ENCODE measurements around the gene CAMK1G. TPM values are rescaled to one million over a fixed set of nuclear protein-coding genes. Genes with fewer than 3 reads are reported as not detected.

The CAMK1G gene
- total RNA-seq, 3 donors from 2014 or later: 0.60 TPM; not detected in 2

DNA sequence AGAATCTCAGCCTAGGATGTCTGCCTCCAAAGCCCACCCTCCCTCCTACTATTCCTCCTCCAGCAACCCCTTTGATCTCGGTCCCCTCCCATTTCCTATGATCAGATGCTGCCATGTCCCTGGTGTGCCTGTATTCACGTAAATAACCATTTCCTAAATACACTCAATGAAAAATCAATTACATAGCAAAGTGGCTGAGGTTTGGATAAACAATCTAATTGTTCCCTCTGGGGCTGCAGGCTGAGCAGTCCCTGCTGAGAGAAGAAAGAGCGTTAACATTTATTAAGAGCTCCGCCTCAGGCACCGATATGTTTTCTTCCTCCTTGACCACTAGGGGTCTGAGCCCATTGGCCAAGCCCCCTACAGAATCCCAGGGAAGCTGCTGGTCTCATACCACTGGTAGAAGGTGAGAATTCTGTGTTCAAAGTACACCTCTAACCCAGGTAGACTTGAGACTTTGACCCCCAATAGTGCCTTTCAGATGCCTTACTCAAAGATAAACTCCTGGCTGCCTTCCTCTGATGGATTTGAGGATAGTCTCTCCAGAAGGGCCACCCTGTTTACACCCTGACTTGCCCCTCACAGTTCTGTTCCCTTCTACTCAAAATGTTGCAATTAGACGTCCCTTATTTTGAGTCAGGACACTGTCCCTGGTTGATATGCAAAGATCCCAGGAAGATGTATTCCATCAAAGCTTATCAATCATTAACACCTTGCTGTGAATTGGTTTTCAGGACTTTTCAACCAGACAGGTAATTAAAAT, 33.9 kb upstream of the CAMK1G start:
- intact Hi-C loops (cut with DNase I, micrococcal nuclease): no loop called here
- ATAC-seq (no peak), DNase-seq (no peak)
- no peak overlapping the region for H3K4me3 ChIP-seq
- no peaks in the 10 kb centered on the region for H3K36me3 ChIP-seq (ENCODE audit: low read depth)
- H3K4me1 ChIP-seq (ENCODE audit: low read depth): no peaks in the 10 kb centered on the region
- no peaks in the 10 kb centered on the region for H3K9me3 ChIP-seq
- TF ChIP-seq, protein P1, sequence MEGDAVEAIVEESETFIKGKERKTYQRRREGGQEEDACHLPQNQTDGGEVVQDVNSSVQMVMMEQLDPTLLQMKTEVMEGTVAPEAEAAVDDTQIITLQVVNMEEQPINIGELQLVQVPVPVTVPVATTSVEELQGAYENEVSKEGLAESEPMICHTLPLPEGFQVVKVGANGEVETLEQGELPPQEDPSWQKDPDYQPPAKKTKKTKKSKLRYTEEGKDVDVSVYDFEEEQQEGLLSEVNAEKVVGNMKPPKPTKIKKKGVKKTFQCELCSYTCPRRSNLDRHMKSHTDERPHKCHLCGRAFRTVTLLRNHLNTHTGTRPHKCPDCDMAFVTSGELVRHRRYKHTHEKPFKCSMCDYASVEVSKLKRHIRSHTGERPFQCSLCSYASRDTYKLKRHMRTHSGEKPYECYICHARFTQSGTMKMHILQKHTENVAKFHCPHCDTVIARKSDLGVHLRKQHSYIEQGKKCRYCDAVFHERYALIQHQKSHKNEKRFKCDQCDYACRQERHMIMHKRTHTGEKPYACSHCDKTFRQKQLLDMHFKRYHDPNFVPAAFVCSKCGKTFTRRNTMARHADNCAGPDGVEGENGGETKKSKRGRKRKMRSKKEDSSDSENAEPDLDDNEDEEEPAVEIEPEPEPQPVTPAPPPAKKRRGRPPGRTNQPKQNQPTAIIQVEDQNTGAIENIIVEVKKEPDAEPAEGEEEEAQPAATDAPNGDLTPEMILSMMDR (IDR thresholded peaks at IDR 0.05): no peak

DNA sequence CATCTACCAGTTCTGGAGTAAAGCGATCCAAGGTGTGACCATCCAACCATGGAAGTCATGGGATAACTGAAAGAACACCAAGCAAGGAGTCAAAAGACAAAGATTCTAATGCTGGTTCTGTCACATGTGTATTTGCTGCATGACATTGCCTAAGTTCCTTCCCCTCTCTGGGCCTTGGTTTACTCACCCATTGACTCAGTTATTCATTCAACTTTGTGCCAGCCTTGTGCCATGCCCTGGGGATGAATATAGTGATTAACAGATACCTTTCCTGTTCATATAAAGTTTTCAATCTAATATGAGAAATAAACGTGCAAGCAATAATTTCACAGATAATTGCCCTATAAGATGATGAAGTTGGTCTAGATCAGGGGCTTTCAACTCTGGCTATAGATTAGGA, 33.0 kb upstream of the CAMK1G start:
- no peak overlapping the region for H3K4me3 ChIP-seq
- no peaks in the 10 kb centered on the region for H3K4me1 ChIP-seq (ENCODE audit: low read depth)
- intact Hi-C loops (cut with DNase I, micrococcal nuclease): no loop called here
- no peaks in the 10 kb centered on the region for H3K36me3 ChIP-seq (ENCODE audit: low read depth)
- TF ChIP-seq, protein P1 (IDR thresholded peaks at IDR 0.05): no peak
- DNase-seq (no peak), ATAC-seq (no peak)
- no peaks in the 10 kb centered on the region for H3K9me3 ChIP-seq

DNA sequence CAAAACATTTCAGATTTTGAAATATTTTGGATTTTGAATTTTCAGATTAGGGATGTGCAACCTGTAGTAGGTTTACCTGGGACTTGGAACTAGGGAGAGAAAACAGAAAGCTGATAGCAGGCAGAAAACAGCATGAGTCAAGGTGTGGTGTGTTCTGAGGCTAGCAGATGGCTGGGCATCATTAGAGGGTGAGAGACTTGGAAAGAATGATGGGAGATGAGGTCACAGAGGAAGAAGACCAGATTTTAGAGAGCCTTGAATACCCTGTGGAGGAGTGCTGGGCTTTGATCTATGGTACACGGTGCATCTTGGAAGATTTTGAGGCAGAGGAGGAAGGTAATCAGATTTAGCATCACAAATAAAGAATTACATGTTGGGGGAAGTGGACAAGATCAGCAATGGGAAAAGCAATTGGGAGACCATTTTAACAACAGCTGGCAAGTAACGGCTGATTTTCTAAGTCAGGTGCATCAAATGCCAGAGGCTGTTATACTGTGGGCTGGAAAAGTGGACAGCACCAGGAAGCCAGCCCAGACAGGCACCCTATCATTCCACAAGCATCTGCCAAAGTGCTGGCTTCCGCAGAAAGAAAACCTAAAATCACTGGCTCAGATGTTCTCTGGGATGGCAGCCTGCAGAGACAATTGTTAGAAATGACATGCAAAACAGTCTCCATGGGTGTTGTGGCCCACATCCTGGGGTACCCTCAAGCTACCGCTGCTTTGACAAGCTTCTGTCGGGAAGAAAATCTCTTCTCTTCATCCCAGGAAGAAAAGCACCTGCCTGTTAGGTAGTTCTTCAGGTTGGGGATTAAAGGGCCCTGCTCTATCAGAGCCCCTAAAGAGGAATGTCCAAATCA, 30.9 kb upstream of the CAMK1G start:
- TF ChIP-seq, protein P1 (IDR thresholded peaks at IDR 0.05): no peak
- Histone ChIP-seq H3K4me1 (ENCODE audit: low read depth) (no peaks in the 10 kb centered on the region), H3K36me3 (ENCODE audit: low read depth) (no peaks in the 10 kb centered on the region), H3K4me3 (no peak overlapping the region), H3K9me3 (no peaks in the 10 kb centered on the region)
- intact Hi-C loops (cut with DNase I, micrococcal nuclease): no loop called here
- no peak for ATAC-seq
- no peak for DNase-seq

DNA sequence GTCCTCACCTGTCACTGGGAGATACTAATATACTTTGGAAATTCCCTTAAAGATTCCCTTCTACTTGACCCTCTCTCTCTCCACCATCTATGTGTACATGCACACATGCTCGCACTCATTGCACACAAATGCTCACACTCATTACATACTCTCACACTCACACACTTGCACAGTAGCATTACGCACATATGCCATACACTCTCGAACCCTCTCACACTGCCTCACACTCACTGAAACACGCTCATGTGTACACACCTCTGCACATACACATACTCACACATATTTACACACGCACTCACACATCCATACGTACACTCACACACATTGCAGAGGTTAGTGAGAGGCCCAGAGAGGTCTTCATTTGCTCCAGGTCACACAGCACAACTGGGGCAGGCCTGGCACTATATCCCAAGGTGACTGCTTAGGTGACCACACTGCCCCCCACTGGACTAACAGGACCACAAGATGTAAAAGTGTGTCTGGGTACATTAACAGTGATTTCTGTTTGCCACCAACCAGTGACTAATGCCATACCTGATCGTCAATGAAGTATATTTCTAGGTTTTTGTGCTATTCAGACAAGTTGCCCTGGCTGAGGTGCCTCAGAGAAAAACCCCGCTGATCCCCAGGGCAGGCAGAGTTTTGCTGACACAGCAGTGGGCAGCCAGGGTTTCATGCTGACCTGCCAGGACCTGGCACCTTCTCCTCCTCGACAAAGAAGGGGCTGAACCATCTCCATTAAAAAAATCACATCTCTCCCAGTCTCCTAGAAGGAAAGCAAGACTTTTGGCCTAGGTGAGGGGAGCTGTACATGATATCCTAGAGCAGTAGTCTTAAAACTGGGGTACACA, 28.5 kb upstream of the CAMK1G start:
- intact Hi-C loops (cut with DNase I, micrococcal nuclease): no loop called here
- no peak overlapping the region for H3K4me3 ChIP-seq
- ATAC-seq (no peak), DNase-seq (no peak)
- H3K9me3 ChIP-seq: no peaks in the 10 kb centered on the region
- H3K36me3 ChIP-seq (ENCODE audit: low read depth): no peaks in the 10 kb centered on the region
- no peaks in the 10 kb centered on the region for H3K4me1 ChIP-seq (ENCODE audit: low read depth)
- TF ChIP-seq, protein P1 (IDR thresholded peaks at IDR 0.05): no peak

DNA sequence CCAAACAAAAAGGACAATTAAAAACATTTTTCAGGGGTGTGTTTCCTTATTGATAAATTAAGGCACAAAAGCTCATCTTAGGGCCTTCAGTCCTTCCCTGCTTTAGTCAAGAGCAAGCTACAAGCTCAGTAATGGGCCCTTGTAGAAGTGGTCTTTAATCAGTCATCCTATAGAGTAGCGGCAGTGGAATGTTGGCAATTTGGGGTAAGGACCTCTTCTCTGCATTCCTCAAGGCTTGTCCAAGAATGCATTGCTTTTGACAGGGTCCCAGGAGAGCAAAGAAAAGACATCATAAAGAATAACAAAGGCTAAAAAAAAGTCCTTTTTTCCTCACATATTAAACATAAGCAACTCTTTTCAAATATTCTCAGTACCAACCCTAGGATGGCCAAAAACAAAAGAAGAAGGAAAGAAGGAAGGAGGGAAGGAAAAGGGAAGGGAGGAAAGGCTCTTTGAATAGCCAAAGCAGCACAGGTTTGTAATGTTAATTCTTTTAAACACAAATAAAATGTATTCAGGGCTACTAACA, 27.3 kb upstream of the CAMK1G start:
- no peak overlapping the region for H3K4me3 ChIP-seq
- no peaks in the 10 kb centered on the region for H3K9me3 ChIP-seq
- no peaks in the 10 kb centered on the region for H3K4me1 ChIP-seq (ENCODE audit: low read depth)
- intact Hi-C loops (cut with DNase I, micrococcal nuclease): no loop called here
- ATAC-seq: no peak
- no peaks in the 10 kb centered on the region for H3K36me3 ChIP-seq (ENCODE audit: low read depth)
- no peak for DNase-seq
- TF ChIP-seq, protein P1 (IDR thresholded peaks at IDR 0.05): no peak

Measured in mucosa of descending colon (tissue), 3 donors.